Stomach (tissue), 9 donors: ENCODE results near the gene GPS1. TPM values are rescaled to one million over a fixed set of nuclear protein-coding genes. Genes with fewer than 3 reads are reported as not detected.
A peak's percentile ranks its signal among the peaks of the same experiment; 100 is the strongest.

ENCODE experiments used
- DNase-seq, 2 donors: peaks; one replicate each; pipeline versions ENCODE4 v3.0.0 to v3.0.0-alpha.2; 2013 to 2019
- H3K27ac ChIP-seq, 5 donors: fragments of 200-600 bp in 4 of 5; sonication (generic) in 4 of 5; one replicate each; pipeline ENCODE4 v1.5.1; 2013 to 2019; ENCODE audit warnings: mild to moderate bottlenecking in 1 of 5, moderate library complexity in 1 of 5
- H3K27me3 ChIP-seq, 3 donors: fragments of 200-600 bp; sonication (generic); one replicate each; pipeline ENCODE4 v1.5.1; 2017 to 2019; ENCODE audit warnings: mixed run types in 1 of 3
- H3K36me3 ChIP-seq, 4 donors: fragments of 200-600 bp; sonication (generic); 1 replicate in 3 of 4; 2 replicates in 1 of 4; pipeline ENCODE4 v1.5.1; 2016 to 2019
- H3K4me1 ChIP-seq, 4 donors: fragments of 200-600 bp; sonication (generic); one replicate each; pipeline ENCODE4 v1.5.1; 2016 to 2019
- H3K4me3 ChIP-seq, 4 donors: fragments of 200-600 bp; sonication (generic) in 3 of 4; one replicate each; pipeline ENCODE4 v1.5.1; 2016 to 2019; ENCODE audit warnings: mild to moderate bottlenecking in 1 of 4
- H3K9me3 ChIP-seq, 4 donors: fragments of 200-600 bp; sonication (generic); one replicate each; pipeline ENCODE4 v1.5.1; 2016 to 2019
- EP300 ChIP-seq: sonication (generic); formaldehyde crosslinking; IDR thresholded peaks from one replicate; pipeline ENCODE4 v1.6.1; 2017; ENCODE audit warnings: antibody characterized with exemption
- POLR2A ChIP-seq, 4 donors: fragments of 450-650 bp; IDR thresholded peaks; one replicate each; pipeline ENCODE4 v1.6.1; 2016; ENCODE audit warnings: antibody characterized with exemption in 4 of 4, control low read depth in 2 of 4, mild to moderate bottlenecking in 1 of 4, moderate library complexity in 1 of 4
- POLR2AphosphoS5 ChIP-seq, 3 donors: sonication (generic); formaldehyde crosslinking; IDR thresholded peaks; one replicate each; pipeline ENCODE4 v1.6.1; 2016; ENCODE audit warnings: antibody characterized with exemption in 3 of 3
- WGBS, 5 donors: extraction: QIAGEN DNeasy Blood & Tissue Kit in 3 of 5; methylation state at CpG; one replicate each; pipeline versions ENCODE4 v1.1.5 to v1.1.7; 2013 to 2018; 5-methylcytosine and 5-hydroxymethylcytosine counted together
- intact Hi-C: fragments of 100-400 bp; cut with DNase I; formaldehyde crosslinking; loops from one replicate; pipeline ENCODE4 v1.15.1; 2023; ENCODE audit warnings: low total_unique reads
- polyA plus RNA-seq, 3 donors: library from polyadenylated mRNA; stranded (reverse); fragments of 200-250 nt; gene quantifications; one replicate each; pipeline ENCODE4 v1.2.3, GENCODE V29; 2013
- total RNA-seq, 5 donors: library from RNA; depleted of rRNA; stranded (reverse); fragments of >200 nt; gene quantifications; one replicate each; pipeline versions ENCODE4 v1.1.0 to v1.2.3, GENCODE V29; 2014 to 2016
- TF ChIP-seq, protein P1 (sequence below), 7 experiments: fragments of 450-650 bp in 4 of 7; fragments of 200-600 bp in 3 of 7; sonication (generic) in 3 of 7; IDR thresholded peaks; one replicate each; pipeline ENCODE4 v1.5.1; 2016 to 2019; ENCODE audit warnings: antibody characterized with exemption in 7 of 7, control low read depth in 2 of 7, mild to moderate bottlenecking in 1 of 7
- donor health status: healthy with polysubstance abuse.
- donor health status: Bipolar disorder and iron deficiency.
- donor health status: healthy.

Gene GPS1
- total and polyA plus RNA-seq, 8 donors = 28.0 to 329 (median 101) TPM

DNA sequence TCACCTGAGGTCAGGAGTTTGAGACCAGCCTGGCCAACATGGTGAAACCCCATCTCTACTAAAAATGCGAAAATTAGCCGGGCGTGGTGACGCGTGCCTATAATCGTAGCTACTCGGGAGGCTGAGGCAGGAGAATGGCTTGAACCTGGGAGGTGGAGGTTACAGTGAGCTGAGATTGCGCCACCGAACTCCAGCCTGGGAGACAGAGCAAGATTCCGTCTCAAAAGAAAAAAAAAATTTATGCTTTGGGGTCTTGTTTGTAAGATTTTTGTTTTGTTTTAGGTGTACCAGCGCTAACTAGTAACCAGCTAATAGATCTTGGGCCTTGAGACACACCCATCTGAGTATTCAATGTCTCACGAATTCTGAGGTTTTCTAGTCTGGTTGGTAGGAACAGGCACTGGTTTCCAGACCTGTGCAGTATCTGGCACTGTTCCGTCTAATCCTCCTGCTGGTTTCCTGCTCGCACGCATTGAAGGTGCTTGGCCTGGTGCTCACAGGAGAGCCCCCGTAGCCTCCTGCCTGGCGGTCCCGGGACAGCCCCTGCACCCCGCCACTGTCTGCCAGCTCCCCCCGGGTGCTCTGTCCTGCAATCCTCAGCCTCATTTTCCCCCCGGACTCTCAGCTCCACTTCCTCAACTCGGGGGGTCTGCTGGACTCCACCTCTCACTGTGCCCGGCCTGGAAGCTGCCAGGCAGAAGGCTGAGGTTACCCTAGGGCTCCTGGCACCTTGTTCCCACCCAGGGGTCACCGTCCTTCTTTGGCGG, 24.5 kb downstream of the GPS1 start:
- no peak overlapping the region for H3K4me3 ChIP-seq
- no peak for DNase-seq
- H3K27ac ChIP-seq = no peak overlapping the region
- H3K27me3 ChIP-seq = no peaks in the 10 kb centered on the region
- no peak for TF ChIP-seq POLR2A (IDR thresholded peaks at IDR 0.05)
- TF ChIP-seq, protein P1, sequence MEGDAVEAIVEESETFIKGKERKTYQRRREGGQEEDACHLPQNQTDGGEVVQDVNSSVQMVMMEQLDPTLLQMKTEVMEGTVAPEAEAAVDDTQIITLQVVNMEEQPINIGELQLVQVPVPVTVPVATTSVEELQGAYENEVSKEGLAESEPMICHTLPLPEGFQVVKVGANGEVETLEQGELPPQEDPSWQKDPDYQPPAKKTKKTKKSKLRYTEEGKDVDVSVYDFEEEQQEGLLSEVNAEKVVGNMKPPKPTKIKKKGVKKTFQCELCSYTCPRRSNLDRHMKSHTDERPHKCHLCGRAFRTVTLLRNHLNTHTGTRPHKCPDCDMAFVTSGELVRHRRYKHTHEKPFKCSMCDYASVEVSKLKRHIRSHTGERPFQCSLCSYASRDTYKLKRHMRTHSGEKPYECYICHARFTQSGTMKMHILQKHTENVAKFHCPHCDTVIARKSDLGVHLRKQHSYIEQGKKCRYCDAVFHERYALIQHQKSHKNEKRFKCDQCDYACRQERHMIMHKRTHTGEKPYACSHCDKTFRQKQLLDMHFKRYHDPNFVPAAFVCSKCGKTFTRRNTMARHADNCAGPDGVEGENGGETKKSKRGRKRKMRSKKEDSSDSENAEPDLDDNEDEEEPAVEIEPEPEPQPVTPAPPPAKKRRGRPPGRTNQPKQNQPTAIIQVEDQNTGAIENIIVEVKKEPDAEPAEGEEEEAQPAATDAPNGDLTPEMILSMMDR (IDR thresholded peaks at IDR 0.05) = no peak
- no peak for TF ChIP-seq POLR2AphosphoS5 (IDR thresholded peaks at IDR 0.05)
- TF ChIP-seq EP300 = no peak
- H3K36me3 ChIP-seq = peaks cover 23 to 37% (median 34%) of the 10 kb centered on the region in 4 donors
- WGBS, 5 donors = 75 to 82% (median 75%) methylated on average over 25 of the region's 25 CpGs
- H3K9me3 ChIP-seq = no peaks in the 10 kb centered on the region
- intact Hi-C loops = no loop called here
- H3K4me1 ChIP-seq = no peaks in the 10 kb centered on the region

DNA sequence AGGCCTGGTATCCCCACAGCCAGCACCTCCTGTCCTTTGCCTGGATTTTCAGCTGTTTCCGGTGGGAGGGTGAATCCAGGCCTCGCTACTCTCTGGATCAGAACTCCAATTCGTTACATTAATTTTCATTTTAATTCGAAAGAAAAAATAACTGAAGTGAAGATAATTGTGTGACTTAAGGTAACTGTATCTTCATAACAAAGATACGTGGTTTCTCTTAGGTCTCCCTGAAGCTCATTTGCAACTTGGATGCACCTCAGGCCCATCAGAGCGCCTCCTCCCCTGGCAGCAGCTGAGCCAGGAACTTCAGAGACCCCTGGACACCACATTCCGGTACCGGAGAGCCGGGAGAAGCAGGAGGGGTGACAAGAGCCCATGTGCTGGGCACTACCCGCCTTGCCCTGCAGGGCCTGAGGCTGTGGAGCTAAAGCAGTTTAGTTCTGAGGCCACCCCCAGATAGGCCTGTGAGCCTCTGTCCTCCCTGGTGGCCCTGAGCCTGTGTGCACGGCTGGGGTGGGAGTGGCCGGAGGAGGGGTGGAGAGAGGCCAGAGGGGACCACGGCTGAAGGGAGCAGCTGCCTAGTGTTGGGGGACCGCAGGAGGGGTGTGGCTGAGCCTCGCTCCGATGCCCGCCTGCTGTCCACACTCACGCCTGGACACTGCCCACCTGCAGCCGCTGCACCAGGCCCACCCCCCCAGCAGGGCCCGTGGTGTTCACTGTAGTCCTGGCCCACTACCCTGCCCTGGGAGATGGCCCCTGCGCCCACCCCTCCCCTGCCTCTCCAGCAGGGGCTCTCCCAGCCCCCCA, 25.3 kb downstream of the GPS1 start:
- H3K4me1 ChIP-seq = no peaks in the 10 kb centered on the region
- H3K9me3 ChIP-seq = no peaks in the 10 kb centered on the region
- H3K36me3 ChIP-seq = peaks cover 31 to 45% (median 42%) of the 10 kb centered on the region in 4 donors
- H3K4me3 ChIP-seq = no peak overlapping the region
- WGBS, 5 donors = 66 to 81% (median 78%) methylated on average over 13 to 21 of the region's 21 CpGs
- intact Hi-C loops = no loop called here
- TF ChIP-seq POLR2A (IDR thresholded peaks at IDR 0.05) (no peak), POLR2AphosphoS5 (IDR thresholded peaks at IDR 0.05) (no peak), EP300 (no peak)
- TF ChIP-seq, protein P1 (IDR thresholded peaks at IDR 0.05) = no peak
- H3K27ac ChIP-seq = no peak overlapping the region
- no peaks in the 10 kb centered on the region for H3K27me3 ChIP-seq
- DNase-seq = peak in 1 of 2 donors; percentile 34

DNA sequence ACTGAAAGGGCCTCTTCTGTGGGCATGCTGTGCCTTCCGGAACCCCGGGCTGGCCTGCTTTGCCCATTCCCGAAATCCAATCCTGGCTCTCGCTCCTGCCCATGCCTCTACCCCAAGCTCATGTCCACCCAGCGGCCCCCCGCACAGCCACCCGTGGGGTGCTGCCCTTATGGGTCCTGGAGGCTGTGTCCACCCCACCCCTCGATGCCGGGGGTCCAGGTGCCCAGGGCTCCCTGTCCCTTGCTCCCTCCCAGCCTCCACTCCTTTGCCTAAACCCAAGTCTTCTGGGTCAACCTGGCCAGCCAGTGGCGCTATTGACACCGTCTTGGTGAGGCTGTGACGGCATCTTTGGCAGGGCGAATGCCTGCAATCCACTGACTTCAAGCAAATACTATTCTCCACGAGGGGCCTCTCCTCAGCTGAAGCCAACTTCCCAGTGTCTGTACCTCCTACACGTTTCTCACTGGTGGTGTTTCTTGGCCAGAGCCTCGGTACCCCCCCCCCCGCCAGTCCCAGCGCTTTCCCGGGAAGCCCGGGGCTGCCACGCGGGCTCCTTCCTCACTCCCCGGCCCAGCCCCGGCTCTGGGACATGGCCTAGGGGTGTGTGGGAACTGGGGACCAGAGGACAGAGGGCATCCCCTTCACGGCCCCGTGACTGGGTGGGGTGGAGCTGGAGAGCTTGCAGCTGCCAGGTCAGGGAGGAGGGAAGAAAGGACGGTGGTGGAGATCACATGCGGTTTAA, 26.1 kb downstream of the GPS1 start:
- Histone ChIP-seq H3K27me3 (no peaks in the 10 kb centered on the region), H3K36me3 (peaks cover 39 to 53% (median 50%) of the 10 kb centered on the region in 4 donors), H3K4me3 (no peak overlapping the region), H3K9me3 (no peaks in the 10 kb centered on the region), H3K27ac (no peak overlapping the region), H3K4me1 (no peaks in the 10 kb centered on the region)
- intact Hi-C loops = no loop called here
- peak in 1 of 2 donors; percentile 73 for DNase-seq
- 67 to 75% (median 70%) methylated on average over 25 to 28 of the region's 28 CpGs for WGBS, 5 donors
- TF ChIP-seq, protein P1 (IDR thresholded peaks at IDR 0.05) = no peak
- no peak for TF ChIP-seq POLR2AphosphoS5 (IDR thresholded peaks at IDR 0.05)
- TF ChIP-seq EP300 = no peak
- TF ChIP-seq POLR2A (IDR thresholded peaks at IDR 0.05) = no peak

- intact Hi-C loops = no loop called here
- Histone ChIP-seq H3K4me1 (no peaks in the 10 kb centered on the region), H3K27me3 (no peaks in the 10 kb centered on the region), H3K4me3 (no peak overlapping the region), H3K27ac (no peak overlapping the region), H3K36me3 (peaks cover 45 to 59% (median 57%) of the 10 kb centered on the region in 4 donors), H3K9me3 (no peaks in the 10 kb centered on the region)
- no peak for DNase-seq
- TF ChIP-seq POLR2AphosphoS5 (IDR thresholded peaks at IDR 0.05) (no peak), EP300 (no peak), POLR2A (IDR thresholded peaks at IDR 0.05) (no peak)
- TF ChIP-seq, protein P1 (IDR thresholded peaks at IDR 0.05) = no peak
- WGBS, 5 donors = 80 to 92% (median 92%) methylated on average over 7 to 18 of the region's 18 CpGs
Measured at GRCh38 chr17:82078433-82078832, 26.7 kb downstream of the GPS1 start.
